SHP77 treated with DMSO at 0.1 percent for 48 hours (cell line): ENCODE data around the gene ZP2.
"Not testable (repeated sequence)": the region's sequence is repeated elsewhere in the genome, so short reads cannot be mapped to it uniquely, and the experiment has no call there.

Experiments
- DNase-seq: peaks from one replicate; lab custom pipeline; 2025; lab: John Stamatoyannopoulos, UW

The ZP2 gene

GRCh38 chr16:21172650-21173049 is 38.7 kb downstream of the ZP2 start:
- no peak for DNase-seq

DNA sequence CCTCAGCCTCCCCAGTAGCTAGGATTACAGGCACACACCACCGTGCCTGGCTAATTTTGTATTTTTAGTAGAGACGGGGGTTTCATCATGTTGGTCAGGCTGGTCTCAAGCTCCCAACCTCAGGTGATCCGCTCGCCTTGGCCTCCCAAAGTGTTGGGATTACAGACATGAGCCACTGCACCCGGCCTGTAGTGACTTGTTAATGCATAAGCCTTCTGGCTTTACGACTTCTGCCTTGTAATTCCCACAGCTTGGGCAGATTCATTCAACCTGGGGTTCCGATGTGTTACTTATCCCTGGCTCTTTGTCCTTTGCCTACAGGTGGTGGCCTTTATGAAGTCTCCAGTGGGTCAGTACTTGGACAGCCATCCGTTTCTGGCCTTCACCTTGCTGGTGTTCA is 41.3 kb downstream of the ZP2 start:
- DNase-seq = not testable (repeated sequence)

DNA sequence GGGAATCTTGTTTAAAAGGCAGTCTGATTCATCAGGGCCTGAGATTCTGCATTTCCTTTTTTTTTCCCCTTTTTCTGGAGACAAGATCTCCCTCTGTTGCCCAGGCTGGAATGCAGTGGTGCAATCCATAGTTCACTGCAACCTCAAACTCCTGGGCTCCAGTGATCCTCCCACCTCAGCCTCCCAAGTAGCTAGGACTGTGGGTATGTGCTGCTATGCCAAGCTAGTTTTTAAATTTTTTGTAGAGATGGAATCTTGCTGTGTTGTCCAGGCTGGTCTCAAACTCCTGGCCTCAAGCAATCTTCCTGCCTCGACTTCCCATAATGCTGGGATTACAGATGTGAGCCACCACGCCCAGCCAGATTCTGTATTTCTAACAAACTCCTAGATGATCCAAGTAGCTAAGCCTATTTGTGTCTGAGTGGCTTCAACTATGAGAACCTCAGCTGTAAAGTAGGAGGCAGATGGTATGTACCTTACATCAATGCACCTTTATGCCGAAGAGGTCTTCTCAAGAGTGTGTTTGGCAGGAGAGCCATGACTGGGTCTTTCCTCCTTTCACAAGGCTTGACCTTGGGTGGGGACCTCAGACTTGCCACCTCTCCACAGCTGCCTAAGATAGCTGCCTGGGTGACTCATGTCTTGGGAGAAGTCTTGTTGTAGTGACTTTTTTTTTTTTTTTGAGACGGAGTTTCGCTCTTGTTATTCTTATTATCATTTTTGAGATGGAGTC is 42.0 kb downstream of the ZP2 start:
- DNase-seq = no peak

DNA sequence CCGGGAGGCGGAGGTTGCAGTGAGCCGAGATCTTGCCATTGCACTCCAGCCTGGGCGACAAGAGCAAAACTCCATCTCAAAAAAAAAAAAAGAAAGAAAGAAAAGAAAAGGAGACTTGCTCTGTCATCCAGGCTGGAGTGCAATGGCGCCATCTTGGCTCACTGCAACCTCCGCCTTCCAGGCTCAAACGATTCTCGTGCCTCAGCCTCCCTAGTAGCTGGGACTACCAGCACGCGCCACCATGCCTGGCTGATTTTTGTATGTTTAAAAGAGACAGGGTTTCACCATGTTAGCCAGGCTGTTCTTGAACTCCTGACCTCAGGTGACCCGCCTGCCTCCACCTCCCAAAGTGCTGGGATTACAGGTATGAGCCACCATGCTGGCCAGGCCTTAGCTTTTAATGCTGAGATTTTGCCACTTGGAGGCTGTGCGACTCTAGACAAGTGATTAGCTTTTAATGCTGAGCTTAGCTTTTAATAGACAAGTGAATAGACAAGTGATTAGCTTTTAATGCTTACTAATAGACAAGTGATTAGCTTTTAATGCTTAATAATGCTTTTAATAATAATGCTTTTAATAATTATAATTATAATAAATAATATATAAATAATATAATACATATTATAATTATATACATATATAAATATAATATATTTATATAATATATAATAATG is 43.3 kb downstream of the ZP2 start:
- DNase-seq = no peak

DNA sequence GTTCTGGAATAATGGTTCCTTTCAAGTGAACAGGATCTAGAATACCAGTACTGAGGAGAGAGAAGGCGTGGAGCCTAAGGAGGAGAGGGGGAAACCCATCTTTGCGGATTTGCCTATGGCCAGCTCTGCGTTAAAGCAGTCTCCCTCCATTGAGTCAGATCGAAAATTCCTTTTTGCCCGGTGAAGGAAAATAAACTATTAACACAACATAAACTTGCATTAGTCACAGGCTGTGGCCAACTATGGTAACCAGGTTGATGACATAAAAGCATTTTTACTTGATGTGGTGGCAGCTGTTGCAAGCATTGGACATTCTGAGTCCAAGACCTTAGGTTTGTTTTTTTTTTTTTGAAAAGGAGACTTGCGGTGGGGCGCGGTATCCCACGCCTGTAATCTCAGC is 44.0 kb downstream of the ZP2 start:
- no peak for DNase-seq

DNA sequence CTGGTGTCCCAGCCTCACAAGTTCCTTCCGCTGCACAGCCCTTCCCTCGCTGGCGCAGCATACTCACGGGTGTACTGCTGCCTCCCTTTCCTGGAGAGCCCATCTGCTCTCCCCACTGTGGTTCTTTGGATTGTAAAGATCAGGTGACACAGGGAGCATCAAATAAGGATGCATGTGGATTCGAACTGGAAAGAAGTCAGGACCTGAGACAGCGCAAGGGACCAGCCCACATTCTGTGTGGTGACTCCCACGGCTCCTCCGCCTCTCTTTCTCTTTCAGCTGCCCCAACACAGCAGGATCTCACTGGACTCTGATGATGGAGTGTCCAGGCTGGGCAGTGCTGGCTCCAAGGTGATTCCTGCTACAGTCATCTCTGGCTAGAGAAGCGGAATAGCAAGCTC is 44.8 kb downstream of the ZP2 start:
- no peak for DNase-seq

DNA sequence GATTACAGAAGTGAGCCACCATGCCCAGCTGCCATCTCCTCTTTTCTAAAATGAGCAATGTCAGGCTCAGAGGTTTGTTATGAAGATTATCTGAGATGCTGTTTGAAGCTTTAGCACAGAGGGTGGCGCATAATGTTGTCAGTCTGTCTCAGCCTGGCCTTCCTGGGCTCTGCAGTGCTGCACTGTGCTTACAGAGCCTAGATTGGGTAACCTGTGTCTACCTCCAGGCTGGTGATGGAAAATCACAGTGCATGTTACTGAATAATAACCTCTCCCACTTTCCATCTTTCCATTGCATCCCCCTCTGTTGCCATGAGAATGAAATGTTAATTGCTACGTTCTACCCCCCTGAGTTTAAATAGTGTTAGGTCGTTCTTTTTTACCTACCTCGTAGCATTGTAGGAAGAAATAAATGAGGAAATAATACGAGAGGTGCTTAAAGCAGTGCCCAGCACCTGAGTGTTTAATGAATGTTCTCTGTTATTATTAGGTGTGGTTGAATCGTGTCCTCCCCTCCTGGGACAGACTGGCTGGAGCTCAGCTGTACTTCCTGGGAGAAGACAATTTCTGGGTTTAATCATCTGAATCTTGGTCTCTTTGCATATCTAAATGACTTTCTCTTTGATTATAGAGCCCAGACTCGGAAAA is 46.7 kb downstream of the ZP2 start:
- no peak for DNase-seq

DNA sequence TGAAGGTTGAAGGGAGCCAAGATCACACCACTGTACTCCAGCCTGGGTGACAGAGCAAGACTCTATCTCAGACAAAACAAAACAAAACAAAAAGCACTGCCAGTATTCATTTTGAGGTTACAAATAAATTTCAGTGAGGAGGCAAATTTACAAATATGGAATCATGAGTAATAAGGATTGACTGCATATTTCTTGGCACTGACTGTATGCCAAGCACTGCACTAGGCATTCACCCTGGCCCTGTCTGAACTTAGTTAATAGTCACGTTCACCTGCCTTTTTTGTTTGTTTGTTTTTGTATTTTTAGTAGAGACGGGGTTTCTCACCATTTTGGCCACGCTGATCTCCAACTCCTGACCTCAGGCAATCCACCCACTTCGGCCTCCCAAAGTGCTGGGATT is 47.8 kb downstream of the ZP2 start:
- no peak for DNase-seq

- no peak for DNase-seq
Measured at GRCh38 chr16:21162661-21163151, 48.7 kb downstream of the ZP2 start.

DNA sequence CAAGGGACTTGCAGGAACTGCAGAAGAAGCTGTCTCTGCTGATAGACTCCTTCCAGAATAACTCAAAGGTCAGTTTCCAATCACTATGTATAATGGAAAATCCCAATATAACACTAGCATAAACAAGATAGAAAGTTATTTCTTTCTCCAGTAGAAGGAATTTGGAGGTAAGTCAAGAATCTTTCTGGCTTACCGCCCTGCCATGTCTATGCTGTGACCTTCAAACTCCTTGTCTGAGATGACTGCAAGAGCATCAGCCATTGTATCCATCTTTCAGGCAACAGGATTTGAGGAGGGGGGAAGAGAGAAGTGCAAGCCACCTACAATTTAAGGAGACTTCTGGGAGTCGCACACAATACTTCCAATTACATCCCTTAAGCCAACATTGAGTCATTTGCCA is 50.2 kb downstream of the ZP2 start:
- no peak for DNase-seq

DNA sequence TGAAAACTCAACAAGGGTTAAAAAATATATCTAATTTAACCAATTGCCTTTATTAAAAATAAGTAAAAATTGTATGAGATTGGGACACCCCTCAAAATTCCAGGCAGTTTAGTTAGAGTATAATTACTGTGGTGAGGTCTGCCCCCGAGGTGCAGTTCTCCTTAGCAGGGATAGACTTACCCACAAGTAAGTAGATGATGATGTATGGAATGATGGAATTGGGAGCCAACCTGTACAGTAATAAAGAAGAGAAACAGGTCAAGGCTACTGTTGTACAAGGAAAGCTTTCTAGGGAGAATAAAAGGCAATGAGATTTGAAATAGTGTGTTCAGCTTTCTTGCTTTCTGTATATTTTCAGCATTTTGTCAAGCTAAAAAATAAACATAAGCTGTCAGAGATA is 51.1 kb downstream of the ZP2 start:
- DNase-seq = no peak

DNA sequence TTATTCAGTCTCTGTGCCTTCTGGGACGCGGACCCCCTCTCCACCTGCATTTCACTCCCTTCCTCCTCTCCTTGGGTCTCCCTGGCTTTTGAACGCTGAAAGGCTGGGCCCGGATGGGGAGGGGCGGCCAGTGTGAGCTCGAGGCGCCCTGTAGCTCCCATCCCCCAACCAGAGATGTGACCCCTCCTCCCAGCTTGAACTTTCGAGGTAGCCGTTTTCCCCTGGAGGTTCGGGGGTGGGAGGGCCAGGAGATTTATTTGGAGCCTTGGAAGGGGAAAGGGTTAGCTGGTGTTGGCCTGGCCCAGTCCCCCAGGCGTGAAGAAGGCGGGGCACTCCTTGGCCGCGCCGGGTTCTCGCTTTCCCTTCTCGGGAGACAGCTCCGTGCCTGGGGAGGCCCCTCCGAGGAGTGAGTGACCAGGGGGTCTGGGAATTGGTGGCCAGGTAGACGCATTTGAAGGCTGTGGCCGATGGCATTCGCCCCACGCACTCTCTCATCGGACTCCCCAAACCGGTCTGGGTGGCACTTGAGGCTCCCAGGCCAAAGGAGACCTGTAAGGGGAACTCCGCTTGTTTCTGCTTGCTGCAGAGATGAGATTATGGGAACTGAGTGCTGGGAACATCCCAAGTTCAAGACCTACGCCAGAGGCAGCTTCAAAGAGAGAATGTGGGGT is 52.0 kb downstream of the ZP2 start:
- DNase-seq = no peak

DNA sequence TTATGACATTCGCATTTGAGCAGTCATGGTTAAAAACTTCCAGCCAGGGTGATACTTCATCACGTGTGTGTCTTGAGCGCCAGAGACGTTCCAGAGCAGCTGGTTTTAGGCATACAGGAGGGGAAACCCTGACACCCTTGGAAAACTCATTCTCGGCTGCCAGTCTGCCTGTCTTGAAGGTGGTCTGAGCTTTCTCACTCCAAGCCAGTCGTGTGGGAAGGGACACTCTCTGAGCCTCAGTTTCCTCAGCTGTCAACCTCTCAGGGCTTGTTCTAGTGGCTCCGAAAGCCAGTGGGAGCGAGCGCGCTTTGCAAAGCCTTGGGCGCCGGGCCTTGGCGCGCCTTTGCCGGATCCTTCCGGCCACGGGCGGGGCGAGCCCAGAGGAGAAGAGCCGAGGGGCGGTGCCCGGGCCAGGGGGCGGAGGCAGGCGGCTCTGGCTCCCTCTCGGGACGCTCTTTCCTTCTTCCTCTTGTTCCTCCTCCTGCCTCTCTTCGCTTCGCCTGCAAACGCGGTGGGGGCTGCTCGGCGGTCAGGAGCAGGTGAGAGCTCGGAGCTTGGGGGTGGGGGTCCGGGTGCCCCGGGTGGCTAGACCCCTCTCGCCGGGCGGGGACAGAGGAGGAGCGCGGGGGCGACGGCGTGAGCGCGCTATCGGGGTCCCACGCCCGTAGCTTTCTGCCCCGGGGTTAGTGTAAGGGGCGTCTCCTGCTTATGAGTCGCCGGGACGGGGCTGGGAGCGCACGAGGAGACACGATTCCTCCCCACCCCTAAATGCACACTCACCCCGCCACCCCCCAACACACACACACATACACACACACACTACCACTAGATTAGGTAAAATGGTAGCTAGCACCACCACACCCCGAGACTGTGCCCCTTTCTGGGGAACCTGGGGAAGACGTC is 52.9 kb downstream of the ZP2 start, which contains the start of gene LDAF1:
Gene LDAF1 (plus strand): TSS at position 467 of the 903 bp plus-strand sequence. CDS start 2,509 bp downstream, outside the sequence.
- DNase-seq = no peak

GRCh38 chr16:21157632-21158031 is 53.7 kb downstream of the ZP2 start:
- DNase-seq = no peak

DNA sequence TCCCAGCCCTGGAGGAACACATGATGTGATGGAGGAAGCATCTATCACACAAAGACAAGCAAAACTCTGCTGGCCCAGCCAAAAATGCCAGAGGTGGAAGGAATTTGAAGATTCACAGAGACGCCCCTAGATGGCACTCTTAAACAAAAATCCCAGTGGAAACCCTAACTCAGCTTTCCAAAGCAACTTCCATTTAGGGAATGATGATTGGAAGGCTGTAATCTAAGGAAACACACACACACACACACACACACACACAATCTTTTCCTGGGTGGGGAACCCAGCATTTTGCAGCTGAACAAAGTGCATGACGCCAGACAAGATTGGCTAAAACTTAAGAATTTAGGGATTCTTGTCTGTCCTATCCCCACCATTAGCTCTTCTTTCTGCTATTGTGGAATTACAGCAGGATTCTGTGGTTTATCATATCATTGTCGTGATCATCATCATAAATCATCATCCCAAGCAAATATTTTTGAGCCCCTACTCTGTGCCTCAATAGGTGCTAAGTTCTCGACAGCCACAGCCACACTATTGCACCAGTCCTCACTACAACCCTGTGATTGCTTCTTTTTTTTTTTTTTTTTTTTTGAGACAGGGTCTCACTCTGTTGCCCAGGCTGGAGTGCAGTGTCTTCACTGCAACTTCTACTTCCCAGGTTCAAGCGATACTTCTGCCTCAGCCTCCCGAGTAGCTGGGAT is 54.5 kb downstream of the ZP2 start:
- peak; percentile 21 for DNase-seq

- DNase-seq = not testable (repeated sequence)
Measured at GRCh38 chr16:21156011-21156410, 55.4 kb downstream of the ZP2 start.

DNA sequence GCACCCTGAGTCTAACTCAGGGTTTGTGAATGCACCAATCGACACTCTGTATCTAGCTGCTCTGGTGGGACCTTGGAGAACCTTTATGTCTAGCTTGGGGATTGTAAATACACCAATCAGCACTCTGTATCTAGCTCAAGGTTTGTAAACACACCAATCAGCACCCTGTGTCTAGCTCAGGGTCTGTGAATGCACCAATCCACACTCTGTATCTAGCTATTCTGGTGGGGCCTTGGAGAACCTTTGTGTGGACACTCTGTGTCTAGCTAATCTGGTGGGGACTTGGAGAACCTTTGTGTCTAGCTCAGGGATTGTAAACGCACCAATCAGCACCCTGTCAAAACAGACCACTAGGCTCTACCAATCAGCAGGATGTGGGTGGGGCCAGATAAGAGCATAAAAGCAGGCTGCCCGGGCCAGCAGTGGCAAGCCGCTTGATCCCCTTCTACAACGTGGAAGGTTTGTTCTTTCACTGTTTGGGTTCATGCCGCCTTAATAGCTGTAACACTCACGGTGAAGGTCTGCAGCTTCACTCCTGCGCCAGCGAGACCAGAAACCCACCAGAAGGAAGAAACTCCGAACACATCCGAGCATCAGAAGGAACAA is 58.1 kb downstream of the ZP2 start:
- not testable (repeated sequence) for DNase-seq

DNA sequence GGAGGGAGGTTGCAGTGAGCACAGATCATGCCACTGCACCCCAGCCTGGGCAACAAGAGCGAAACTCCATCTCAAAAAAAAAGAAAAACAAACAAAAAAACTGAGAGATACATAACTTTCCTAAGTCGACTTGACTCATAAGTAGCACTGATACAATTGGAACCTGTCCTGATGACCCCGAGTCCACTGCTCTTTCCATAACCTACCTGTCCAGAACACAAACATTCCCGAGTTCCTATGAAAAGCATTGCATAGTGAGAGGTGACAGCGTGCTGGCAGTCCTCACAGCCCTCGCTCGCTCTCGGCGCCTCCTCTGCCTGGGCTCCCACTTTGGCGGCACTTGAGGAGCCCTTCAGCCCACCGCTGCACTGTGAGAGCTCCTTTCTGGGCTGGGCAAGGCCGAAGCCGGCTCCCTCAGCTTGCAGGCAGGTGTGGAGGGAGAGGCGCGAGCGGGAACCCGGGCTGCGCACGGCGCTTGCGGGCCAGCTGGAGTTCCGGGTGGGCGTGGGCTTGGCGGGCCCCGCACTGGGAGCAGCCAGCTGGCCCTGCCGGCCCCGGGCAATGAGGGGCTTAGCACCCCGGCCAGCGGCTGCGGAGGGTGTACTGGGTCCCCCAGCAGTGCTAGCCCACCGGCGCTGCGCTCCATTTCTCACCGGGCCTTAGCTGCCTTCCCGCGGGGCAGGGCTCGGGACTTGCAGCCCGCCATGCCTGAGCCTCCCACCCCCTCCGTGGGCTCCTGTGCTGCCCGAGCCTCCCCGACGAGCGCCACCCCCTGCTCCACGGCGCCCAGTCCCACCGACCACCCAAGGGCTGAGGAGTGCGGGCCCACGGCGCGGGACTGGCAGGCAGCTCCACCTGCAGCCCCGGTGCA is 59.0 kb downstream of the ZP2 start:
- DNase-seq = not testable (repeated sequence)

DNA sequence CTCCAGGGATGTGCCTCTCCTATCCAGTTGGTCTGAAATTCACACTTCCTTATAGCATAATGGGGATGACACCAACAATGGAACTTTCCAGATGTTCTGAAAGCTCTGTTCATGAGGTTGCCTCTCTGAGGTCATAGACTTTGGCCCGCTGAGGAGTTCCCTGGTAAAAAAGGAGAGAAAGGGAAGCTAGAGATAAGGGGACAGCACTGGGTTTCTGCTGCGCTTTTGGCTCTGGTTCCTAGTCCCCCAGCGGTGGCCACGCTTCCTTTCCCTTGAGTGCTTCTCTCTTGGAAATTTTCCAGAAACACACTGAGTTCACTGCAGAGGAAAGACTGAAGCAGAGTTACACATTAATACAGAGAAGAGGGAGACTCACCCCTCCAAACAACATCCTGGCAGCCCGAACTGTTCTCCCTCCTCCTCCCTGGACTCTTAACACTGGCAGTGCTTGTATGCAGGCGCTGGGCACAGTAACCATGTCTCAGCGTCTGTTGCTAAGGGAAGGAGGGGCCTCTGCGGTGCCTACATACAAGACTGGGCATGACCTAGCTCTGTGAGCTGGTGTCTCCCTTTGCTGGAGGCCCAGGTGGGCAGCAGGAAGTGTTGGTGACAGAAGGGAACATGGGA is 60.9 kb downstream of the ZP2 start, which contains the start of gene DNAH3:
Gene DNAH3 (minus strand): TSS at position 472 of the 627 bp plus-strand sequence. CDS start 527 bp downstream, outside the sequence.
- DNase-seq = peak; percentile 38
